NCI-H1436 treated with DMSO at 0.1 percent for 48 hours (cell line): ENCODE measurements around the gene TSHZ2.

Experiments used
- DNase-seq: peaks from one replicate; lab custom pipeline; 2025; lab: John Stamatoyannopoulos, UW

Gene TSHZ2

GRCh38 chr20:53061192-53062108 is 89.3 kb downstream of the TSHZ2 start:
- DNase-seq = no peak

DNA sequence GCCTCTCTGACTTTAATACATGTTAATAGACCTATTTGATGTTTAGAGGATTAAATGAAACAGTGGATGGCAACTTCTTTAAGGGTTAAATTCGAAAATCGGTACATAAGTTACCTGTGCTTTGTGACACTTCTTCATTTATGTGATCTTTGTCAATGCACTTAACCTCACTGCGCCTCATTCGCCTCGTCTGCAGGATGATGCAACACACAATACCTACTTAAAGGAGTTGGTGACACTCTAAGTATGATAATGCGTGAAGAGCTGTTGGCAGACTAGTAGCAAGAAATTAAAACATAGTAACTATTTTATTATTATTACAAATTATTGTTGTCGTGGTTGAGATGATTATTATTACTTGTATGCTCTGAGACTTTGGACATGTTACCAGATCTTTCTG is 92.8 kb downstream of the TSHZ2 start:
- no peak for DNase-seq

- no peak for DNase-seq
These were observed 96.1 kb downstream of the TSHZ2 start for GRCh38 chr20:53068241-53068640.

GRCh38 chr20:53069132-53069531 is 97.0 kb downstream of the TSHZ2 start:
- no peak for DNase-seq

GRCh38 chr20:53070224-53070623 is 98.1 kb downstream of the TSHZ2 start:
- DNase-seq = no peak

GRCh38 chr20:53070706-53071392 is 98.7 kb downstream of the TSHZ2 start:
- DNase-seq = no peak

- DNase-seq = no peak
These were observed 99.7 kb downstream of the TSHZ2 start for GRCh38 chr20:53071833-53072232.

GRCh38 chr20:53072923-53073579 is 100.9 kb downstream of the TSHZ2 start:
- DNase-seq = no peak

DNA sequence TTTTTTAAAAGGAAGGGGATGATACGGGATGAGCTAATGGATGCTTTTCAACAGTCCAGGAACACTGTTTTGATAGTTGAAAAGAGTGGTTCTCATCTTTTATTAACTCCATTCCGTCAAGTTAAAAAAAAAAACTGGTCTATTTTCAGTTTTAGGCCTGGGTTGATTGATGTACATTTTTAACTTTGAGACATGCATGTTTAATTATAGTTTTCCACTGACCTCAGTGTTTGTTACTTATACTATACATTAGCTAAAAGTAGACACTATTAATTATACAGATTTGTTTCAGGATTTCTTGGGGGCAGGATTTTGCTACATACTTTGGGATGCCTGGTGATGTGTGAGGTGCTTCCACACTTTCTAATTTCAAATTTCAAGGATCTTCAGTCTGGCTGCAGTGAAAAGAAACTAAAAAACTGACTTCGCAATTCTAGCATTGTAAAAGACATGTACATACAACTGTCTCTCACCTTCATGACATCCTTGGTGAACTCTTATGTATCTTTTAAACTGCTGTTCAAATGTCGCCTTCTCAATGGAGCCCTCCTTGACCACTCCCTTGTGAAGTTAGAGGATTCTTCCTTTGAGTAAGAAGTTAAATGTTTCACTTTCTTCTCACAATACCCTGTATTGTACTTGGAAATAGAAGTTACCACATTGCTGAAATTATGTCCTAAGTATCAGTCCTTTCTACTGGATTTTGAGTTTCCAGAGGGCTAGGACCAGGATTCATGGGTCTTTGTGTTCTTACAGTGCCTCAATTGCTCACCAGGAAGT is 101.7 kb downstream of the TSHZ2 start:
- no peak for DNase-seq

- no peak for DNase-seq
These were observed 102.7 kb downstream of the TSHZ2 start for GRCh38 chr20:53074811-53075314.

DNA sequence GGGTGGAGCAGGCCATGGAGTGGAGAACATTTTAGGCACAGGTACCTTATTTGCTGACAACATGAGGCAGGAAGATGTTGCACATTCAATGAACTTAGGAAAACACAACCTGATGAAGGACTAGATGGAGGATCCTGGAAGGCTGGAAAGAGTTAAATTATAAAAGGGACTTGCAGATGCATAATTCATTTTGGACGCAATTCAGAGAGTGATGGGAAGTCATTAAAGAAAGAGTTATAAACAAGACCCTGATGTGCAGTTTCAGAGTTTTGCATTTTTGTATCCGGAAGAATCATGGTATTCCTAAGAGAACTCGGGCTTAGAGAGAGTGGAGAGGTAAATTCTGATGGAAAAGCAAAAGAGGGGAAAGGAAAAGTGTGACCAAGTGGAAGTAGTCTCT is 104.5 kb downstream of the TSHZ2 start:
- no peak for DNase-seq

DNA sequence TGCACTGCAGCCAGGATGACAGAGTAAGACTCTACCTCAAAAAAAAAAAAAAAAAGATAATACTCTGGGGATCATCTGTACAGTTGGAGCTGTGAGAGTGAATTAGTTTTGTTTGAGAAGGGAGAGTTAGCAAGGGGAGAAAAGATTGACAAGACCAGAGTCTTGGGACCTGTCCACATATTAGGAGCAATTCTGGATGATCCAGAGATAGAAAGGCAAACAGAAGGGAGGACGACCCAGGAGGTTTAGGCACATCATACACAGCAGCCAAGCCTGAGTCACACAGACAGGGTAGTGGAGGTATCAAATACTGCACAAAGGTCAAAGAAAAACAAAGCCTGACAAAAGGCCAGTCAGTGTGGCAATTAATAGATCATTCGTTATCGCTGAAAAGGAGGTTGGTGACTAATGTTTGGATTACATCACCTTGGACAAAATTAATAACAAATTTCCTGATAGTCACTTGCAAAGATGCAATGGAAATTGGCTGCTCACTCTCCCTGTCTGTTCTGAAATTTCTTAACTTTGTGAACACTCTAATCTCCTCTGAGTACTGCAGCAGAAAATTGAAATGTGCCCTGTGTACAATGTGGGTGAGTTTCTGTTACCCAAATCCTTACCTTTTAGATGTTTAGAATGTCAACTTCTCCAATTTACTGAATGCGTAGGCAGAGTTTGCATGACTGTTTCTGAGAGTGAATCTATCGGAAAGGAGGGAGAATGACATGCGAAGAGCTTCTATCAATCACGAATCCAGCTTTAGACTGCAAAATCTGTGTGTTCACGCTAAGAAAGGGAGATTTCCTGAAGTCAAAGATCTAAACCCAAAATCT is 105.4 kb downstream of the TSHZ2 start:
- no peak for DNase-seq

- no peak for DNase-seq
These were observed 106.6 kb downstream of the TSHZ2 start for GRCh38 chr20:53078761-53079160.

GRCh38 chr20:53079261-53079691 is 107.1 kb downstream of the TSHZ2 start:
- no peak for DNase-seq

GRCh38 chr20:53079828-53080686 is 107.9 kb downstream of the TSHZ2 start:
- no peak for DNase-seq

DNA sequence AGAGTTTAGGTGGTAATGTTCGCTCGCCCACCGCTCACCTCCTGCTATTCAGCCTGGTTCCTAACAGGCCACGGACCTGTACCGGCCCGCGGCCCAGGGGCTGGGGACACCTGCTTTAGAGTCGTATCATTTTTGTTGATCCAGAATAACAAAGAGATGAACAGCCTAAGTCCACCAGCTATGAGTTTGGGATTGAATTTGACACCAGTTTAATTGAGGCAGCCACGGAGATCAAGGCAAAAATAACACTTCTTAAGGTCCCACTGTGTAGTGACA is 108.5 kb downstream of the TSHZ2 start:
- DNase-seq = no peak

DNA sequence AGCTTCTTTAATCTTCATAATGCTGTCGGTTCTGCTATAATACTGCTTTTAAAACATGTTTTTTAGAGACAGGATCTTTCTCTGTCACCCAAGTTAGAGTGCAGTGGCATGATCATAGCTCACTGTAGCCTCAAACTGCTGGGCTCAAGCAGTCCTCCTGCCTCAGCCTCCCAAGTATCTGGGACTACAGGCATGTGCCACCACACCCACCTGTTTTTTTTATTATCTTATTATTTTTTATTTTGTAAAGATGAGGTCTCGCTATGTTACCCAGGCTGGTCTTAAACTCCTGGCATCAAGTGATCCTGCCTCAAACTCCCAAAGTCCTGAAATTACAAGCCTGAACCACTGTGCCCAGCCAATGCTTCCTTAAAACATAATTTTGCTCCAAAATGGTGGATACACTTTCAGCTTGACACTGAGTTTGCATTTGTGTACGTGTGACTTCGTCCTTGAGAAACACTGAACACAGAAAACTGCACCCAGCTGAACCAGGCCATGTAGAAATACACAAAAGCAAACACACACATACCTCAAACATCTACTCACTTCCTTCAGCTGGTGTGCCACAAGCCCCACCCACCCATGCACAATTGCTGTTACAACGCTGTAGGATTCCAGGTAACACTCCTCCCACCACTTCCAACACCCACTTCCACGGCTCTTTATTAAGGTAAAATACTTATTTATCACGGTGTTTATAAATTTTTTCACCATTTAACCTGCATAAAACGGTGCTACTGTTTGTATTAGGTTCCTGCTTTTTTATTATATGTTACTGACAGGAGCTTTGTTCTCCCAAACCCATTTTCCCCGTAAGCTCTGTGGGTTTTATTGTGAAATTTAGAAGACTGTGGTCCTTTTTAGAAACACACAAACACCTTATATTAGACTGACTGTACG is 109.1 kb downstream of the TSHZ2 start:
- no peak for DNase-seq

DNA sequence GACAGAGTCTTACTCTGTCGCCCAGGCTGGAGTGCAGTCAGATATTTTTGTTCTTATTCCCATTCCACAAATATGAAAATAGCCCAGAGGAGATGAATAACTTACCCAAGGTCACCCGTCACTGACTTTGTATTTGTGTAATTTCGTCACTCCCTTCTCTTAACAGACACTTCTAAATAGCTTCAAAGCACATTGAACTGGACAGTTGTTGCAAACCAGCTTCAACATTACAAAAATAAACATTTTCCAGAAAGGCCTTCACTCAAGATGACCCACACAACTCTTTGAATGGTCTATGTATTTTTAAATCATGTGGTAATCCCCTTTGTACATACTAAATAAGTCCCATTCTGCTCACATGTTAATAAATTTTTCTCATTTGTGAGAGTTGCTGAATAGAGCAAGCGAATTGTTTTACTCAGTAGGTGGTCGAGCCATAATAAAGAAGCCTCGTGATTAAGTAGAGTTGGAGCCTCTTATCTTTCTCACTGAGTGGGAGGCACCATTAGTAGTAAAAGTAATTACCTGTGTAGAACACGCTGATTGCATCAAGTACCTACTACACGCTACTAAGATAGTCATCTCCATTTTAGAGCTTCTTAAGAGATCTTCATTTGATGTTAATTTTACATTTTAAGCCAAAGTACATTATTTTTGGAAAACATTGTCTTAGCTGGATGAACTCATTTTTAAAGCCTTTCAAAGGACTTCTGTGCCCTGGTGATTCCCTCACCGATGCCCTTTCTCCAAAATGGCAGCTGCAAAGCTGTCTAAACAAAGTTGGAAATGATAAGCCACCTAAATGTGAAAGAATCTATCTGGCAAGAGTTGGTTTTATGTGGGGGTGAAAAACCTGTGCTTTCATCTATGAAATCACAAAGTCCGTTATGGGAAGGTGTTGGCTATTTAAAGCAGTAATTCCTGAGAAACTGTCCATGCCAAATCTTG is 110.0 kb downstream of the TSHZ2 start:
- DNase-seq = no peak
